ENCODE measurements around the gene CHST13. TPM values are rescaled to one million over a fixed set of nuclear protein-coding genes. Genes with fewer than 3 reads are reported as not detected.

Gene CHST13
- total RNA-seq, 1 experiment from 2014 or later: not detected

GRCh38 chr3:126498929-126499328, 25.0 kb upstream of the CHST13 start:
- H3K9me3 ChIP-seq: no peaks in the 10 kb centered on the region
- DNase-seq: no peak
- H3K36me3 ChIP-seq: no peaks in the 10 kb centered on the region
- H3K27me3 ChIP-seq: no peaks in the 10 kb centered on the region
- H3K4me3 ChIP-seq: no peak overlapping the region

GRCh38 chr3:126499401-126499800, 24.6 kb upstream of the CHST13 start:
- no peaks in the 10 kb centered on the region for H3K36me3 ChIP-seq
- no peak overlapping the region for H3K4me3 ChIP-seq
- DNase-seq: no peak
- peaks cover 2% of the 10 kb centered on the region for H3K27me3 ChIP-seq
- no peaks in the 10 kb centered on the region for H3K9me3 ChIP-seq

GRCh38 chr3:126500016-126500415, 23.9 kb upstream of the CHST13 start:
- Histone ChIP-seq H3K27me3 (peaks cover 8% of the 10 kb centered on the region), H3K9me3 (no peaks in the 10 kb centered on the region), H3K36me3 (no peaks in the 10 kb centered on the region), H3K4me3 (no peak overlapping the region)
- DNase-seq: no peak

- Histone ChIP-seq H3K9me3 (no peaks in the 10 kb centered on the region), H3K36me3 (no peaks in the 10 kb centered on the region), H3K4me3 (no peak overlapping the region), H3K27me3 (peaks cover 9% of the 10 kb centered on the region)
- no peak for DNase-seq
Observed at GRCh38 chr3:126501054-126501453, 22.9 kb upstream of the CHST13 start.

GRCh38 chr3:126501736-126502135, 22.2 kb upstream of the CHST13 start:
- H3K4me3 ChIP-seq: no peak overlapping the region
- H3K36me3 ChIP-seq: no peaks in the 10 kb centered on the region
- no peaks in the 10 kb centered on the region for H3K9me3 ChIP-seq
- H3K27me3 ChIP-seq: peaks cover 9% of the 10 kb centered on the region
- no peak for DNase-seq

- H3K27me3 ChIP-seq: peaks cover 9% of the 10 kb centered on the region
- no peaks in the 10 kb centered on the region for H3K36me3 ChIP-seq
- H3K4me3 ChIP-seq: no peak overlapping the region
- H3K9me3 ChIP-seq: no peaks in the 10 kb centered on the region
- no peak for DNase-seq
Observed at GRCh38 chr3:126502656-126503055, 21.3 kb upstream of the CHST13 start.

- no peaks in the 10 kb centered on the region for H3K9me3 ChIP-seq
- H3K4me3 ChIP-seq: no peak overlapping the region
- peaks cover 9% of the 10 kb centered on the region for H3K27me3 ChIP-seq
- no peaks in the 10 kb centered on the region for H3K36me3 ChIP-seq
- DNase-seq: no peak
Observed at GRCh38 chr3:126503701-126504100, 20.3 kb upstream of the CHST13 start.

- H3K4me3 ChIP-seq: no peak overlapping the region
- H3K27me3 ChIP-seq: peaks cover 9% of the 10 kb centered on the region
- no peak for DNase-seq
- H3K36me3 ChIP-seq: no peaks in the 10 kb centered on the region
- no peaks in the 10 kb centered on the region for H3K9me3 ChIP-seq
Observed at GRCh38 chr3:126507886-126508285, 16.1 kb upstream of the CHST13 start.

- Histone ChIP-seq H3K36me3 (no peaks in the 10 kb centered on the region), H3K4me3 (no peak overlapping the region)
- peak; percentile 68 for DNase-seq
Observed at GRCh38 chr3:126508564-126508964, 15.4 kb upstream of the CHST13 start.

GRCh38 chr3:126509597-126510307, 14.2 kb upstream of the CHST13 start:
- peak; percentile 22 for DNase-seq
- Histone ChIP-seq H3K36me3 (no peaks in the 10 kb centered on the region), H3K4me3 (no peak overlapping the region), H3K9me3 (no peaks in the 10 kb centered on the region), H3K27me3 (peaks cover 3% of the 10 kb centered on the region)

More at GRCh38 chr3:126508564-126508964, 15.4 kb upstream of the CHST13 start:
- Histone ChIP-seq H3K27me3 (peaks cover 9% of the 10 kb centered on the region), H3K9me3 (no peaks in the 10 kb centered on the region)

GRCh38 chr3:126510308-126510910, 13.5 kb upstream of the CHST13 start:
- H3K27me3 ChIP-seq: no peaks in the 10 kb centered on the region
- no peak for DNase-seq
- no peaks in the 10 kb centered on the region for H3K9me3 ChIP-seq
- H3K4me3 ChIP-seq: no peak overlapping the region
- H3K36me3 ChIP-seq: no peaks in the 10 kb centered on the region

- Histone ChIP-seq H3K9me3 (no peaks in the 10 kb centered on the region), H3K36me3 (no peaks in the 10 kb centered on the region), H3K4me3 (no peak overlapping the region), H3K27me3 (no peaks in the 10 kb centered on the region)
- no peak for DNase-seq
Observed at GRCh38 chr3:126511291-126511690, 12.7 kb upstream of the CHST13 start.

- peak; percentile 70 for DNase-seq
- no peaks in the 10 kb centered on the region for H3K27me3 ChIP-seq
- no peaks in the 10 kb centered on the region for H3K9me3 ChIP-seq
- H3K36me3 ChIP-seq: no peaks in the 10 kb centered on the region
- H3K4me3 ChIP-seq: no peak overlapping the region
Observed at GRCh38 chr3:126512026-126512425, 11.9 kb upstream of the CHST13 start.

GRCh38 chr3:126512916-126513650, 10.9 kb upstream of the CHST13 start:
- Histone ChIP-seq H3K4me3 (no peak overlapping the region), H3K27me3 (no peaks in the 10 kb centered on the region), H3K9me3 (no peaks in the 10 kb centered on the region), H3K36me3 (no peaks in the 10 kb centered on the region)
- no peak for DNase-seq

GRCh38 chr3:126514161-126514560, 9.8 kb upstream of the CHST13 start:
- Histone ChIP-seq H3K27me3 (no peaks in the 10 kb centered on the region), H3K36me3 (no peaks in the 10 kb centered on the region), H3K4me3 (no peak overlapping the region), H3K9me3 (no peaks in the 10 kb centered on the region)
- DNase-seq: no peak

GRCh38 chr3:126515066-126515706, 8.8 kb upstream of the CHST13 start:
- no peaks in the 10 kb centered on the region for H3K9me3 ChIP-seq
- H3K36me3 ChIP-seq: no peaks in the 10 kb centered on the region
- H3K27me3 ChIP-seq: no peaks in the 10 kb centered on the region
- no peak for DNase-seq
- no peak overlapping the region for H3K4me3 ChIP-seq
